GM23338 (cell line): ENCODE data around the gene VAPB. TPM values are rescaled to one million over a fixed set of nuclear protein-coding genes. Genes with fewer than 3 reads are reported as not detected.

Experiments
- ATAC-seq: fragments of 200-7000 bp; cut with Tn5 transposase; 3 replicates; pipeline ENCODE4 v1.9.1; 2020
- DNase-seq: peaks from one replicate; pipeline ENCODE4 v3.0.0-alpha.2; 2015; ENCODE audit warnings: low spot score
- H2AFZ ChIP-seq: fragments of 200-600 bp; sonication (generic); 2 replicates; pipeline ENCODE4 v1.8.0; 2016; ENCODE audit warnings: antibody characterized with exemption, mild to moderate bottlenecking, moderate library complexity
- H3F3A ChIP-seq: fragments of 200-600 bp; sonication (generic); replicated peaks from 2 replicates; pipeline ENCODE4 v1.8.0; 2017; ENCODE audit warnings: antibody characterized with exemption, mixed run types, low read depth
- H3K27ac ChIP-seq: fragments of 200-600 bp; sonication (generic); 2 replicates; pipeline ENCODE4 v1.6.1; 2016; ENCODE audit warnings: low read depth
- H3K27me3 ChIP-seq: fragments of 200-600 bp; sonication (generic); 2 replicates; pipeline ENCODE4 v1.8.0; 2016; ENCODE audit warnings: mild to moderate bottlenecking, mixed run types, moderate library complexity; ENCODE audit not compliant: insufficient read depth
- H3K36me3 ChIP-seq: fragments of 200-600 bp; sonication (generic); 2 replicates; pipeline ENCODE4 v1.8.0; 2016; ENCODE audit warnings: mild to moderate bottlenecking; ENCODE audit not compliant: insufficient read depth
- H3K4me1 ChIP-seq: fragments of 200-600 bp; sonication (generic); 2 replicates; pipeline ENCODE4 v1.8.0; 2016; ENCODE audit warnings: mild to moderate bottlenecking, moderate library complexity; ENCODE audit not compliant: insufficient read depth
- H3K4me2 ChIP-seq: fragments of 200-600 bp; sonication (generic); 2 replicates; pipeline ENCODE4 v1.7.1; 2017; ENCODE audit warnings: mixed run types
- H3K4me3 ChIP-seq: fragments of 200-600 bp; sonication (generic); 2 replicates; pipeline ENCODE4 v1.6.1; 2016; ENCODE audit warnings: mixed run types
- H3K79me2 ChIP-seq: fragments of 200-600 bp; sonication (generic); replicated peaks from 2 replicates; pipeline ENCODE4 v1.8.0; 2017; ENCODE audit warnings: mild to moderate bottlenecking; ENCODE audit not compliant: insufficient read depth
- H3K9me2 ChIP-seq: fragments of 200-600 bp; sonication (generic); 2 replicates; pipeline ENCODE4 v1.8.0; 2017; ENCODE audit not compliant: insufficient read depth
- H4K20me1 ChIP-seq: fragments of 200-600 bp; sonication (generic); replicated peaks from 2 replicates; pipeline ENCODE4 v1.8.0; 2017; ENCODE audit warnings: mild to moderate bottlenecking; ENCODE audit not compliant: insufficient read depth
- H3K27ac Mint-ChIP-seq: 2 replicates; pipeline ENCODE4 v1.8.0; 2020; ENCODE audit warnings: inconsistent platforms, mild to moderate bottlenecking, moderate library complexity, mixed read lengths
- H3K27me3 Mint-ChIP-seq: 3 replicates; pipeline ENCODE4 v1.8.0; 2022; ENCODE audit warnings: low read depth, mild to moderate bottlenecking, moderate library complexity, mixed read lengths, inconsistent platforms; ENCODE audit not compliant: insufficient read depth, poor library complexity
- H3K36me3 Mint-ChIP-seq: 3 replicates; pipeline ENCODE4 v1.8.0; 2021; ENCODE audit warnings: low read depth, mild to moderate bottlenecking, inconsistent platforms, moderate library complexity, mixed read lengths
- H3K4me1 Mint-ChIP-seq: 3 replicates; pipeline ENCODE4 v1.8.0; 2020; ENCODE audit warnings: mild to moderate bottlenecking, inconsistent platforms, mixed read lengths
- H3K4me3 Mint-ChIP-seq: 3 replicates; pipeline ENCODE4 v1.8.0; 2021; ENCODE audit warnings: moderate library complexity, mild to moderate bottlenecking, inconsistent platforms, mixed read lengths
- H3K9me3 Mint-ChIP-seq: 3 replicates; pipeline ENCODE4 v1.8.0; 2020; ENCODE audit warnings: moderate library complexity, mild to moderate bottlenecking, inconsistent platforms, mixed read lengths
- CREB1 ChIP-seq: fragments of 250-450 bp; sonication (Bioruptor Pico); IDR thresholded peaks from 2 replicates; pipeline ENCODE4 v1.5.0; 2020; ENCODE audit warnings: low read depth, mild to moderate bottlenecking, moderate library complexity
- EZH2 ChIP-seq: fragments of 200-600 bp; sonication (generic); IDR thresholded peaks from one replicate; pipeline ENCODE4 v1.8.0; 2017; ENCODE audit warnings: antibody characterized with exemption, mild to moderate bottlenecking, low read depth; ENCODE audit not compliant: unreplicated experiment
- EZH2phosphoT487 ChIP-seq: fragments of 200-600 bp; sonication (generic); IDR thresholded peaks from one replicate; pipeline ENCODE4 v1.8.1; 2018; ENCODE audit warnings: antibody characterized with exemption; ENCODE audit not compliant: unreplicated experiment
- JUNB ChIP-seq: IDR thresholded peaks from one replicate; pipeline ENCODE4 v1.6.1; 2016; ENCODE audit warnings: antibody characterized with exemption; ENCODE audit not compliant: unreplicated experiment
- NANOG ChIP-seq: IDR thresholded peaks from 2 replicates; pipeline ENCODE4 v1.6.1; 2016; ENCODE audit warnings: antibody characterized with exemption, borderline replicate concordance
- POLR2AphosphoS5 ChIP-seq: IDR thresholded peaks from 2 replicates; pipeline ENCODE4 v1.6.1; 2016; ENCODE audit warnings: antibody characterized with exemption, low read depth
- STAT1 ChIP-seq: IDR thresholded peaks from one replicate; pipeline ENCODE4 v1.6.1; 2016; ENCODE audit warnings: antibody characterized with exemption; ENCODE audit not compliant: unreplicated experiment
- ZNF114 ChIP-seq: fragments of 250-450 bp; sonication (Bioruptor Pico); IDR thresholded peaks from 2 replicates; pipeline ENCODE4 v1.5.0; 2020; ENCODE audit warnings: mild to moderate bottlenecking, moderate library complexity
- ZNF331 ChIP-seq: fragments of 250-450 bp; sonication (Bioruptor Pico); IDR thresholded peaks from 2 replicates; pipeline ENCODE4 v1.5.0; 2020; ENCODE audit warnings: low read depth, mild to moderate bottlenecking, moderate library complexity
- polyA plus RNA-seq: library from polyadenylated mRNA; unstranded; fragments of >200 nt; fragmentation: Nextera tagmentation; extraction: Ambion mirVana; gene quantifications from 2 replicates; pipeline ENCODE4 v1.2.1, GENCODE V29; 2016
- total RNA-seq: library from RNA; depleted of rRNA; stranded (reverse); fragments of >200 nt; shearing (Covaris generic); gene quantifications from 2 replicates; pipeline ENCODE4 v1.2.3, GENCODE V29; 2014
- TF ChIP-seq, protein P1 (sequence below): IDR thresholded peaks from 2 replicates; pipeline ENCODE4 v1.6.1; 2016; ENCODE audit warnings: antibody characterized with exemption
- TF ChIP-seq, protein P2 (sequence below), 2 experiments: fragments of 200-600 bp in 1 of 2; sonication (generic) in 1 of 2; conservative IDR thresholded peaks; 2 replicates each; pipeline versions ENCODE4 v1.5.1 to v1.6.1; 2016 to 2017; ENCODE audit warnings: antibody characterized with exemption in 2 of 2, low read depth in 2 of 2, mild to moderate bottlenecking in 2 of 2, moderate library complexity in 1 of 2
- TF ChIP-seq, protein P3 (sequence below): IDR thresholded peaks from one replicate; pipeline ENCODE4 v1.6.1; 2018; ENCODE audit warnings: antibody characterized with exemption; ENCODE audit not compliant: unreplicated experiment
- TF ChIP-seq, protein P4 (sequence below): fragments of 250-450 bp; sonication (Bioruptor Pico); IDR thresholded peaks from 2 replicates; pipeline ENCODE4 v1.5.0; 2020; ENCODE audit warnings: mild to moderate bottlenecking, moderate library complexity

The VAPB gene
- total and polyA plus RNA-seq, 2 experiments from 2014 or later, result 18.8 to 22.9 TPM

DNA sequence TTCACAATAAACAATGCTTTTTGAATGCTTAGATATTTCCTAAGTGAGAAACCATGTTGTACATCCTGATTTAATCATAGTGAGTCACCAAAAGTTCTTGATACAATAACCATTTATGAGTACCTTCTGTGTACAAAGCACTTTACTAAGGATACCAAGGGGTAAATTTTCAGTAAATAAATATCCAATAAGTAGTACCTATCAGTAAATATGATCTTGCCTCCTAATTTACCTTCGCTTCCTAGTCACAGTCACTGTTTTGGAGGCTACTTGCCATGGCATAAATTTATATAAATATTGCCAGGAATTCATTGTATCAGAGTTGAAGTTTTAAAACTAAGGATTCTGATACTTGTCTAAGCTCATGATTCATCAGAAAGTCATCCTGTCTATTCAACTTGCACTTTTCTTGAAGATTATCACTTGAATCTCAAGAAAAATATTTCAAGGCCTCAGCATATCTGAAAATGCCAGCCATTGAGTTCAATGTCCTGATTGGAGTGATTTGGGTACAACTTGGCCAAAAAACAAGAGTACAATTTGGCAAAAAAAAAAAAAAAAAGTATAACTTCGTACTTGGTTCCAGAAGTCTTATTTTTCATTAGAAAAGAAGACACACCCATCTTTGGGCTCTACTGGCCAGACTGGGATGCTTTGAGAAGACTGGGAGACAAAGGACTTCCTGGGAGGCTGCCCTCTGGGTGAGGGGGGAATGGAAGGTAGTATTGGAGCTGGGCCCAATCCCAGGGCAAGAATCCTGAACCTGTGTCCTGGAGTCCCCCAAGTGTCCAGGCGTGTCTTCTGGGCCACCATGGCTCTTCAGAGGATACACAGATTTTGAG lies 46.7 kb upstream of the VAPB start:
- H3K79me2 ChIP-seq, result peaks cover 29% of the 10 kb centered on the region
- H3K27me3 ChIP-seq, result no peaks in the 10 kb centered on the region
- no peaks in the 10 kb centered on the region for H3K36me3 ChIP-seq
- Mint-ChIP-seq H3K27ac (no peak overlapping the region), H3K36me3 (peaks cover 26% of the 10 kb centered on the region), H3K9me3 (no peaks in the 10 kb centered on the region), H3K27me3 (peaks cover 1% of the 10 kb centered on the region), H3K4me3 (no peak overlapping the region), H3K4me1 (peaks cover 22% of the 10 kb centered on the region)
- peak overlapping the region; percentile 59 for H3K4me2 ChIP-seq
- H3K9me2 ChIP-seq, result peaks cover 16% of the 10 kb centered on the region
- peaks cover 23% of the 10 kb centered on the region for H3K4me1 ChIP-seq
- no peak overlapping the region for H2AFZ ChIP-seq
- H3F3A ChIP-seq, result 0 out of 2 replicates have a peak, but pooled peaks cover 3% of the 10 kb centered on the region
- no peak overlapping the region for H3K27ac ChIP-seq
- DNase-seq, result no peak
- H3K4me3 ChIP-seq, result no peak overlapping the region
- TF ChIP-seq JUNB, result no peak
- TF ChIP-seq, protein P1, sequence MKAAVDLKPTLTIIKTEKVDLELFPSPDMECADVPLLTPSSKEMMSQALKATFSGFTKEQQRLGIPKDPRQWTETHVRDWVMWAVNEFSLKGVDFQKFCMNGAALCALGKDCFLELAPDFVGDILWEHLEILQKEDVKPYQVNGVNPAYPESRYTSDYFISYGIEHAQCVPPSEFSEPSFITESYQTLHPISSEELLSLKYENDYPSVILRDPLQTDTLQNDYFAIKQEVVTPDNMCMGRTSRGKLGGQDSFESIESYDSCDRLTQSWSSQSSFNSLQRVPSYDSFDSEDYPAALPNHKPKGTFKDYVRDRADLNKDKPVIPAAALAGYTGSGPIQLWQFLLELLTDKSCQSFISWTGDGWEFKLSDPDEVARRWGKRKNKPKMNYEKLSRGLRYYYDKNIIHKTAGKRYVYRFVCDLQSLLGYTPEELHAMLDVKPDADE, result no peak
- TF ChIP-seq STAT1, result no peak
- TF ChIP-seq CREB1 (CRISPR knock-in tag), result no peak
- TF ChIP-seq ZNF114 (CRISPR knock-in tag), result no peak
- TF ChIP-seq, protein P2, sequence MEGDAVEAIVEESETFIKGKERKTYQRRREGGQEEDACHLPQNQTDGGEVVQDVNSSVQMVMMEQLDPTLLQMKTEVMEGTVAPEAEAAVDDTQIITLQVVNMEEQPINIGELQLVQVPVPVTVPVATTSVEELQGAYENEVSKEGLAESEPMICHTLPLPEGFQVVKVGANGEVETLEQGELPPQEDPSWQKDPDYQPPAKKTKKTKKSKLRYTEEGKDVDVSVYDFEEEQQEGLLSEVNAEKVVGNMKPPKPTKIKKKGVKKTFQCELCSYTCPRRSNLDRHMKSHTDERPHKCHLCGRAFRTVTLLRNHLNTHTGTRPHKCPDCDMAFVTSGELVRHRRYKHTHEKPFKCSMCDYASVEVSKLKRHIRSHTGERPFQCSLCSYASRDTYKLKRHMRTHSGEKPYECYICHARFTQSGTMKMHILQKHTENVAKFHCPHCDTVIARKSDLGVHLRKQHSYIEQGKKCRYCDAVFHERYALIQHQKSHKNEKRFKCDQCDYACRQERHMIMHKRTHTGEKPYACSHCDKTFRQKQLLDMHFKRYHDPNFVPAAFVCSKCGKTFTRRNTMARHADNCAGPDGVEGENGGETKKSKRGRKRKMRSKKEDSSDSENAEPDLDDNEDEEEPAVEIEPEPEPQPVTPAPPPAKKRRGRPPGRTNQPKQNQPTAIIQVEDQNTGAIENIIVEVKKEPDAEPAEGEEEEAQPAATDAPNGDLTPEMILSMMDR (conservative IDR thresholded peaks at IDR 0.05; ENCODE audit: low read depth in 2 of 2), result no peak
- TF ChIP-seq, protein P3, sequence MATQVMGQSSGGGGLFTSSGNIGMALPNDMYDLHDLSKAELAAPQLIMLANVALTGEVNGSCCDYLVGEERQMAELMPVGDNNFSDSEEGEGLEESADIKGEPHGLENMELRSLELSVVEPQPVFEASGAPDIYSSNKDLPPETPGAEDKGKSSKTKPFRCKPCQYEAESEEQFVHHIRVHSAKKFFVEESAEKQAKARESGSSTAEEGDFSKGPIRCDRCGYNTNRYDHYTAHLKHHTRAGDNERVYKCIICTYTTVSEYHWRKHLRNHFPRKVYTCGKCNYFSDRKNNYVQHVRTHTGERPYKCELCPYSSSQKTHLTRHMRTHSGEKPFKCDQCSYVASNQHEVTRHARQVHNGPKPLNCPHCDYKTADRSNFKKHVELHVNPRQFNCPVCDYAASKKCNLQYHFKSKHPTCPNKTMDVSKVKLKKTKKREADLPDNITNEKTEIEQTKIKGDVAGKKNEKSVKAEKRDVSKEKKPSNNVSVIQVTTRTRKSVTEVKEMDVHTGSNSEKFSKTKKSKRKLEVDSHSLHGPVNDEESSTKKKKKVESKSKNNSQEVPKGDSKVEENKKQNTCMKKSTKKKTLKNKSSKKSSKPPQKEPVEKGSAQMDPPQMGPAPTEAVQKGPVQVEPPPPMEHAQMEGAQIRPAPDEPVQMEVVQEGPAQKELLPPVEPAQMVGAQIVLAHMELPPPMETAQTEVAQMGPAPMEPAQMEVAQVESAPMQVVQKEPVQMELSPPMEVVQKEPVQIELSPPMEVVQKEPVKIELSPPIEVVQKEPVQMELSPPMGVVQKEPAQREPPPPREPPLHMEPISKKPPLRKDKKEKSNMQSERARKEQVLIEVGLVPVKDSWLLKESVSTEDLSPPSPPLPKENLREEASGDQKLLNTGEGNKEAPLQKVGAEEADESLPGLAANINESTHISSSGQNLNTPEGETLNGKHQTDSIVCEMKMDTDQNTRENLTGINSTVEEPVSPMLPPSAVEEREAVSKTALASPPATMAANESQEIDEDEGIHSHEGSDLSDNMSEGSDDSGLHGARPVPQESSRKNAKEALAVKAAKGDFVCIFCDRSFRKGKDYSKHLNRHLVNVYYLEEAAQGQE, result no peak
- TF ChIP-seq ZNF331 (CRISPR knock-in tag), result no peak
- no peak for TF ChIP-seq POLR2AphosphoS5
- no peak for TF ChIP-seq NANOG
- TF ChIP-seq, protein P4, sequence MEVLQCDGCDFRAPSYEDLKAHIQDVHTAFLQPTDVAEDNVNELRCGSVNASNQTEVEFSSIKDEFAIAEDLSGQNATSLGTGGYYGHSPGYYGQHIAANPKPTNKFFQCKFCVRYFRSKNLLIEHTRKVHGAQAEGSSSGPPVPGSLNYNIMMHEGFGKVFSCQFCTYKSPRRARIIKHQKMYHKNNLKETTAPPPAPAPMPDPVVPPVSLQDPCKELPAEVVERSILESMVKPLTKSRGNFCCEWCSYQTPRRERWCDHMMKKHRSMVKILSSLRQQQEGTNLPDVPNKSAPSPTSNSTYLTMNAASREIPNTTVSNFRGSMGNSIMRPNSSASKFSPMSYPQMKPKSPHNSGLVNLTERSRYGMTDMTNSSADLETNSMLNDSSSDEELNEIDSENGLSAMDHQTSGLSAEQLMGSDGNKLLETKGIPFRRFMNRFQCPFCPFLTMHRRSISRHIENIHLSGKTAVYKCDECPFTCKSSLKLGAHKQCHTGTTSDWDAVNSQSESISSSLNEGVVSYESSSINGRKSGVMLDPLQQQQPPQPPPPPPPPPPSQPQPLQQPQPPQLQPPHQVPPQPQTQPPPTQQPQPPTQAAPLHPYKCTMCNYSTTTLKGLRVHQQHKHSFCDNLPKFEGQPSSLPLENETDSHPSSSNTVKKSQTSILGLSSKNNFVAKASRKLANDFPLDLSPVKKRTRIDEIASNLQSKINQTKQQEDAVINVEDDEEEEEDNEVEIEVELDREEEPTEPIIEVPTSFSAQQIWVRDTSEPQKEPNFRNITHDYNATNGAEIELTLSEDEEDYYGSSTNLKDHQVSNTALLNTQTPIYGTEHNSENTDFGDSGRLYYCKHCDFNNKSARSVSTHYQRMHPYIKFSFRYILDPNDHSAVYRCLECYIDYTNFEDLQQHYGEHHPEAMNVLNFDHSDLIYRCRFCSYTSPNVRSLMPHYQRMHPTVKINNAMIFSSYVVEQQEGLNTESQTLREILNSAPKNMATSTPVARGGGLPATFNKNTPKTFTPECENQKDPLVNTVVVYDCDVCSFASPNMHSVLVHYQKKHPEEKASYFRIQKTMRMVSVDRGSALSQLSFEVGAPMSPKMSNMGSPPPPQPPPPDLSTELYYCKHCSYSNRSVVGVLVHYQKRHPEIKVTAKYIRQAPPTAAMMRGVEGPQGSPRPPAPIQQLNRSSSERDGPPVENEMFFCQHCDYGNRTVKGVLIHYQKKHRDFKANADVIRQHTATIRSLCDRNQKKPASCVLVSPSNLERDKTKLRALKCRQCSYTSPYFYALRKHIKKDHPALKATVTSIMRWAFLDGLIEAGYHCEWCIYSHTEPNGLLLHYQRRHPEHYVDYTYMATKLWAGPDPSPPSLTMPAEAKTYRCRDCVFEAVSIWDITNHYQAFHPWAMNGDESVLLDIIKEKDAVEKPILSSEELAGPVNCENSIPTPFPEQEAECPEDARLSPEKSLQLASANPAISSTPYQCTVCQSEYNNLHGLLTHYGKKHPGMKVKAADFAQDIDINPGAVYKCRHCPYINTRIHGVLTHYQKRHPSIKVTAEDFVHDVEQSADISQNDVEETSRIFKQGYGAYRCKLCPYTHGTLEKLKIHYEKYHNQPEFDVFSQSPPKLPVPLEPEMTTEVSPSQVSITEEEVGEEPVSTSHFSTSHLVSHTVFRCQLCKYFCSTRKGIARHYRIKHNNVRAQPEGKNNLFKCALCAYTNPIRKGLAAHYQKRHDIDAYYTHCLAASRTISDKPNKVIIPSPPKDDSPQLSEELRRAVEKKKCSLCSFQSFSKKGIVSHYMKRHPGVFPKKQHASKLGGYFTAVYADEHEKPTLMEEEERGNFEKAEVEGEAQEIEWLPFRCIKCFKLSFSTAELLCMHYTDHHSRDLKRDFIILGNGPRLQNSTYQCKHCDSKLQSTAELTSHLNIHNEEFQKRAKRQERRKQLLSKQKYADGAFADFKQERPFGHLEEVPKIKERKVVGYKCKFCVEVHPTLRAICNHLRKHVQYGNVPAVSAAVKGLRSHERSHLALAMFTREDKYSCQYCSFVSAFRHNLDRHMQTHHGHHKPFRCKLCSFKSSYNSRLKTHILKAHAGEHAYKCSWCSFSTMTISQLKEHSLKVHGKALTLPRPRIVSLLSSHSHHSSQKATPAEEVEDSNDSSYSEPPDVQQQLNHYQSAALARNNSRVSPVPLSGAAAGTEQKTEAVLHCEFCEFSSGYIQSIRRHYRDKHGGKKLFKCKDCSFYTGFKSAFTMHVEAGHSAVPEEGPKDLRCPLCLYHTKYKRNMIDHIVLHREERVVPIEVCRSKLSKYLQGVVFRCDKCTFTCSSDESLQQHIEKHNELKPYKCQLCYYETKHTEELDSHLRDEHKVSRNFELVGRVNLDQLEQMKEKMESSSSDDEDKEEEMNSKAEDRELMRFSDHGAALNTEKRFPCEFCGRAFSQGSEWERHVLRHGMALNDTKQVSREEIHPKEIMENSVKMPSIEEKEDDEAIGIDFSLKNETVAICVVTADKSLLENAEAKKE (CRISPR knock-in tag), result no peak
- TF ChIP-seq EZH2phosphoT487, result no peak
- no peak for TF ChIP-seq EZH2
- no peak for ATAC-seq
- H4K20me1 ChIP-seq, result no peaks in the 10 kb centered on the region
